Panc1 (cell line): ENCODE data around the gene BMPR2. TPM values are rescaled to one million over a fixed set of nuclear protein-coding genes. Genes with fewer than 3 reads are reported as not detected.

Source experiments
- ATAC-seq: fragments of 200-7000 bp; cut with Tn5 transposase; 2 replicates; pipeline ENCODE4 v1.9.1; 2020; ENCODE audit warnings: mild to moderate bottlenecking, moderate library complexity
- BruUV-seq: library from RNA; stranded (reverse); fragments of 400-500 nt; replicated peaks from 2 replicates; lab custom pipeline; 2021; lab: Mats Ljungman, UMichigan
- CTCF ChIA-PET: fragments of 300-600 bp; sonication (Branson Sonifier 250); formaldehyde crosslinking; loops from one replicate; lab custom pipeline; 2022; ENCODE audit warnings: antibody characterized with exemption; lab: Charles Lee
- POLR2A ChIA-PET: fragments of 300-600 bp; sonication (Branson Sonifier 250); formaldehyde crosslinking; loops from one replicate; lab custom pipeline; 2022; ENCODE audit warnings: antibody characterized with exemption; lab: Charles Lee
- DNase-seq: peaks from one replicate; pipeline ENCODE4 v3.0.0-alpha.2; 2010; ENCODE audit warnings: low read depth, low spot score
- H3K27ac ChIP-seq: 2 replicates; pipeline ENCODE4 v1.5.1; 2011; ENCODE audit warnings: mild to moderate bottlenecking, low read length, inconsistent platforms
- H3K27me3 ChIP-seq: fragments of 200-500 bp; sonication (Bioruptor generic); 2 replicates; pipeline ENCODE4 v1.6.0; 2014; ENCODE audit warnings: low read length, inconsistent platforms; ENCODE audit not compliant: control insufficient read depth, insufficient read depth
- H3K36me3 ChIP-seq: fragments of 200-500 bp; sonication (Bioruptor generic); 2 replicates; pipeline ENCODE4 v1.5.1; 2014; ENCODE audit warnings: inconsistent platforms, mild to moderate bottlenecking, low read length, moderate library complexity; ENCODE audit not compliant: control insufficient read depth, insufficient read depth
- H3K4me1 ChIP-seq: 2 replicates; pipeline ENCODE4 v1.5.1; 2011; ENCODE audit warnings: inconsistent platforms, mild to moderate bottlenecking, low read length, moderate library complexity; ENCODE audit not compliant: control insufficient read depth, insufficient read depth
- H3K4me3 ChIP-seq, 2 experiments: 2 replicates each; pipeline ENCODE4 v1.5.1; 2011 to 2012; ENCODE audit warnings: low read depth in 2 of 2, low read length in 2 of 2, mild to moderate bottlenecking in 2 of 2, inconsistent platforms in 1 of 2, moderate library complexity in 1 of 2
- H3K9me3 ChIP-seq: fragments of 200-500 bp; sonication (Bioruptor generic); 2 replicates; pipeline ENCODE4 v1.5.1; 2014; ENCODE audit warnings: low read depth, mild to moderate bottlenecking, inconsistent platforms, low read length, moderate library complexity; ENCODE audit not compliant: control insufficient read depth, insufficient read depth
- POLR2AphosphoS5 ChIP-seq: IDR thresholded peaks from 2 replicates; pipeline ENCODE4 v1.6.1; 2012; ENCODE audit warnings: mild to moderate bottlenecking, low read depth, low read length, moderate library complexity
- SIN3A ChIP-seq: IDR thresholded peaks from 2 replicates; pipeline ENCODE4 v1.6.1; 2012; ENCODE audit warnings: low read depth, mild to moderate bottlenecking, low read length, moderate library complexity, borderline replicate concordance; ENCODE audit not compliant: insufficient read depth
- TCF7L2 ChIP-seq: IDR thresholded peaks from 2 replicates; pipeline ENCODE4 v1.6.1; 2011; ENCODE audit warnings: mild to moderate bottlenecking, low read depth, low read length, inconsistent platforms
- in situ Hi-C: cut with HindIII; loops from 2 replicates; pipeline ENCODE4 v1.10.0; 2016; ENCODE audit warnings: low sequenced_read_pairs, low pct_unique_long_range_greater_than_20kb
- intact Hi-C: fragments of 100-400 bp; cut with micrococcal nuclease; formaldehyde crosslinking; loops from one replicate; pipeline ENCODE4 v1.10.0; 2022; ENCODE audit not compliant: unreplicated experiment
- total RNA-seq: library from RNA; stranded (reverse); gene quantifications from one replicate; pipeline ENCODE4 v1.2.1, GENCODE V29; 2021; ENCODE audit not compliant: unreplicated experiment
- TF ChIP-seq, protein P1 (sequence below), 2 experiments: IDR thresholded peaks; 2 replicates each; pipeline ENCODE4 v1.6.1; 2011 to 2012; ENCODE audit warnings: low read depth in 2 of 2, control low read depth in 1 of 2, low read length in 1 of 2, mild to moderate bottlenecking in 1 of 2, moderate library complexity in 1 of 2; ENCODE audit not compliant: insufficient read depth in 1 of 2
- TF ChIP-seq, protein P2 (sequence below): fragments of 450-650 bp; IDR thresholded peaks from 2 replicates; pipeline ENCODE4 v1.5.1; 2017; ENCODE audit warnings: mild to moderate bottlenecking

Gene BMPR2
- total RNA-seq, 1 experiment from 2014 or later, result 65.2 TPM

- no peak for DNase-seq
- ChIA-PET POLR2A (interaction anchor here (0.6 to 1.1 kb wide), 2 partner anchors 21 to 96 kb away, joined by 3 to 4 read pairs; no protein-coding TSS in a partner anchor), CTCF (no interaction called here)
- no TSS peak for BruUV-seq
- Histone ChIP-seq H3K36me3 (no peaks in the 10 kb centered on the region; the same call in 1 of the 2 replicates), H3K9me3 (no peaks in the 10 kb centered on the region), H3K27ac (peak overlapping the region; percentile 97), H3K4me1 (peaks cover 12% of the 10 kb centered on the region), H3K27me3 (no peaks in the 10 kb centered on the region), H3K4me3 (peak overlapping the region; percentile 79 to 91)
- in situ Hi-C loops (no loop called here), intact Hi-C loops (no loop called here)
- peak; percentile 7 for ATAC-seq
- TF ChIP-seq, protein P1, sequence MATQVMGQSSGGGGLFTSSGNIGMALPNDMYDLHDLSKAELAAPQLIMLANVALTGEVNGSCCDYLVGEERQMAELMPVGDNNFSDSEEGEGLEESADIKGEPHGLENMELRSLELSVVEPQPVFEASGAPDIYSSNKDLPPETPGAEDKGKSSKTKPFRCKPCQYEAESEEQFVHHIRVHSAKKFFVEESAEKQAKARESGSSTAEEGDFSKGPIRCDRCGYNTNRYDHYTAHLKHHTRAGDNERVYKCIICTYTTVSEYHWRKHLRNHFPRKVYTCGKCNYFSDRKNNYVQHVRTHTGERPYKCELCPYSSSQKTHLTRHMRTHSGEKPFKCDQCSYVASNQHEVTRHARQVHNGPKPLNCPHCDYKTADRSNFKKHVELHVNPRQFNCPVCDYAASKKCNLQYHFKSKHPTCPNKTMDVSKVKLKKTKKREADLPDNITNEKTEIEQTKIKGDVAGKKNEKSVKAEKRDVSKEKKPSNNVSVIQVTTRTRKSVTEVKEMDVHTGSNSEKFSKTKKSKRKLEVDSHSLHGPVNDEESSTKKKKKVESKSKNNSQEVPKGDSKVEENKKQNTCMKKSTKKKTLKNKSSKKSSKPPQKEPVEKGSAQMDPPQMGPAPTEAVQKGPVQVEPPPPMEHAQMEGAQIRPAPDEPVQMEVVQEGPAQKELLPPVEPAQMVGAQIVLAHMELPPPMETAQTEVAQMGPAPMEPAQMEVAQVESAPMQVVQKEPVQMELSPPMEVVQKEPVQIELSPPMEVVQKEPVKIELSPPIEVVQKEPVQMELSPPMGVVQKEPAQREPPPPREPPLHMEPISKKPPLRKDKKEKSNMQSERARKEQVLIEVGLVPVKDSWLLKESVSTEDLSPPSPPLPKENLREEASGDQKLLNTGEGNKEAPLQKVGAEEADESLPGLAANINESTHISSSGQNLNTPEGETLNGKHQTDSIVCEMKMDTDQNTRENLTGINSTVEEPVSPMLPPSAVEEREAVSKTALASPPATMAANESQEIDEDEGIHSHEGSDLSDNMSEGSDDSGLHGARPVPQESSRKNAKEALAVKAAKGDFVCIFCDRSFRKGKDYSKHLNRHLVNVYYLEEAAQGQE (IDR thresholded peaks at IDR 0.05; ENCODE audit: insufficient read depth in 1 of 2, low read depth in 2 of 2, low read length in 1 of 2), result no peak
- TF ChIP-seq SIN3A, result 0 out of 2 replicates have a peak, but pooled peaks have one; percentile 45
Measured at GRCh38 chr2:202375033-202375608, 1.0 kb upstream of the BMPR2 start.

- H3K9me3 ChIP-seq, result no peaks in the 10 kb centered on the region
- BruUV-seq, result TSS peak; percentile 74
- DNase-seq (no peak), ATAC-seq (peak; percentile 40)
- in situ Hi-C loops (no loop called here), intact Hi-C loops (no loop called here)
- H3K4me1 ChIP-seq, result peaks cover 12% of the 10 kb centered on the region
- H3K27me3 ChIP-seq, result no peaks in the 10 kb centered on the region
- ChIA-PET CTCF (interaction anchor here (0.6 kb wide), 2 partner anchors 98 to 1446 kb away, joined by 3 to 4 read pairs; no protein-coding TSS in a partner anchor), POLR2A (no interaction called here)
- H3K4me3 ChIP-seq, result peak overlapping the region; percentile 81 to 91
- TF ChIP-seq TCF7L2 (no peak), SIN3A (0 out of 2 replicates have a peak, but pooled peaks have one; percentile 2)
- peak overlapping the region; percentile 92 for H3K27ac ChIP-seq
- H3K36me3 ChIP-seq, result no peaks in the 10 kb centered on the region; the same call in 1 of the 2 replicates
Measured at GRCh38 chr2:202376460-202377206, 506 bp downstream of the BMPR2 start.

GRCh38 chr2:202377207-202377761, 1.2 kb downstream of the BMPR2 start:
- no TSS peak for BruUV-seq
- Histone ChIP-seq H3K27me3 (no peaks in the 10 kb centered on the region), H3K36me3 (no peaks in the 10 kb centered on the region; the same call in 1 of the 2 replicates), H3K4me3 (peak overlapping the region; percentile 81 to 91), H3K4me1 (peaks cover 12% of the 10 kb centered on the region), H3K9me3 (no peaks in the 10 kb centered on the region), H3K27ac (peak overlapping the region; percentile 92)
- intact Hi-C loops (no loop called here), in situ Hi-C loops (no loop called here)
- POLR2A ChIA-PET, result no interaction called here
- 0 out of 2 replicates have a peak, but pooled peaks have one; percentile 70 for TF ChIP-seq SIN3A
- TF ChIP-seq, protein P2, sequence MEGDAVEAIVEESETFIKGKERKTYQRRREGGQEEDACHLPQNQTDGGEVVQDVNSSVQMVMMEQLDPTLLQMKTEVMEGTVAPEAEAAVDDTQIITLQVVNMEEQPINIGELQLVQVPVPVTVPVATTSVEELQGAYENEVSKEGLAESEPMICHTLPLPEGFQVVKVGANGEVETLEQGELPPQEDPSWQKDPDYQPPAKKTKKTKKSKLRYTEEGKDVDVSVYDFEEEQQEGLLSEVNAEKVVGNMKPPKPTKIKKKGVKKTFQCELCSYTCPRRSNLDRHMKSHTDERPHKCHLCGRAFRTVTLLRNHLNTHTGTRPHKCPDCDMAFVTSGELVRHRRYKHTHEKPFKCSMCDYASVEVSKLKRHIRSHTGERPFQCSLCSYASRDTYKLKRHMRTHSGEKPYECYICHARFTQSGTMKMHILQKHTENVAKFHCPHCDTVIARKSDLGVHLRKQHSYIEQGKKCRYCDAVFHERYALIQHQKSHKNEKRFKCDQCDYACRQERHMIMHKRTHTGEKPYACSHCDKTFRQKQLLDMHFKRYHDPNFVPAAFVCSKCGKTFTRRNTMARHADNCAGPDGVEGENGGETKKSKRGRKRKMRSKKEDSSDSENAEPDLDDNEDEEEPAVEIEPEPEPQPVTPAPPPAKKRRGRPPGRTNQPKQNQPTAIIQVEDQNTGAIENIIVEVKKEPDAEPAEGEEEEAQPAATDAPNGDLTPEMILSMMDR, result no peak
- no peak for TF ChIP-seq POLR2AphosphoS5
- no peak for TF ChIP-seq TCF7L2
- TF ChIP-seq, protein P1 (IDR thresholded peaks at IDR 0.05; ENCODE audit: insufficient read depth in 1 of 2, low read depth in 2 of 2, low read length in 1 of 2), result peak in 1 of 2 experiments; percentile 27; a peak in 1 of 4 replicates
- DNase-seq, result no peak
- no peak for ATAC-seq
- CTCF ChIA-PET, result interaction anchor here (0.6 kb wide), 1 partner anchor 1446 kb away, joined by 4 read pairs; no protein-coding TSS in a partner anchor
